ENCODE data around the gene PAPPA2.

- TF ChIP-seq, protein P1, sequence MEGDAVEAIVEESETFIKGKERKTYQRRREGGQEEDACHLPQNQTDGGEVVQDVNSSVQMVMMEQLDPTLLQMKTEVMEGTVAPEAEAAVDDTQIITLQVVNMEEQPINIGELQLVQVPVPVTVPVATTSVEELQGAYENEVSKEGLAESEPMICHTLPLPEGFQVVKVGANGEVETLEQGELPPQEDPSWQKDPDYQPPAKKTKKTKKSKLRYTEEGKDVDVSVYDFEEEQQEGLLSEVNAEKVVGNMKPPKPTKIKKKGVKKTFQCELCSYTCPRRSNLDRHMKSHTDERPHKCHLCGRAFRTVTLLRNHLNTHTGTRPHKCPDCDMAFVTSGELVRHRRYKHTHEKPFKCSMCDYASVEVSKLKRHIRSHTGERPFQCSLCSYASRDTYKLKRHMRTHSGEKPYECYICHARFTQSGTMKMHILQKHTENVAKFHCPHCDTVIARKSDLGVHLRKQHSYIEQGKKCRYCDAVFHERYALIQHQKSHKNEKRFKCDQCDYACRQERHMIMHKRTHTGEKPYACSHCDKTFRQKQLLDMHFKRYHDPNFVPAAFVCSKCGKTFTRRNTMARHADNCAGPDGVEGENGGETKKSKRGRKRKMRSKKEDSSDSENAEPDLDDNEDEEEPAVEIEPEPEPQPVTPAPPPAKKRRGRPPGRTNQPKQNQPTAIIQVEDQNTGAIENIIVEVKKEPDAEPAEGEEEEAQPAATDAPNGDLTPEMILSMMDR (IDR thresholded peaks at IDR 0.05), result no peak
- TF ChIP-seq POLR2A (IDR thresholded peaks at IDR 0.05), result no peak
These were observed 374.7 kb downstream of the PAPPA2 start for GRCh38 chr1:176837708-176838107.
